HG02840 (cell line): ENCODE results near the gene MRPL36.
"Not testable (repeated sequence)": the region's sequence is repeated elsewhere in the genome, so short reads cannot be mapped to it uniquely, and the experiment has no call there.

Experiments used
- ATAC-seq: cut with Tn5 transposase; IDR thresholded peaks from one replicate; pipeline ENCODE4 v1.9.1; 2021; ENCODE audit warnings: mild to moderate bottlenecking, moderate library complexity, moderate number of reproducible peaks; ENCODE audit not compliant: unreplicated experiment, low FRiP score

MRPL36 gene

DNA sequence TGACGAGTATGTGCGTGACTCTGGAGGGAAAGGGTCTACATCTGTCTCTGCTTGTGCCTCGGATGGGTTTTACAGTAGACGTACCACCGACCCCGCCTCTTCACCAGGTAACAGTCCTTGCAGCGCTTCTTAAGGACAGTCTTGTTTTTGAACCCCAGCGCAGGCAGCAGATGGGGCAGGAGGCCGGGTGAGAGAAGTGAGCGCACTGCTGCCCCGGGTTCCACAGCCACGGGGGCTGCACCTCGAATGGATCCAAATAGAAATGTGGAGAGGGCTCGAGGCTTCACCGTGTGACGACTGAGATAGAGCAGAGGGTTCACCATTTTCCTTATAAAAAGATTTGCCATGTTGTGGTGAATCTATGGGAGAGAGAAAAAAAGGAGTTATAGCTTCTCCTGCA is 1.0 kb downstream of the MRPL36 start:
- ATAC-seq, result not testable (repeated sequence)

DNA sequence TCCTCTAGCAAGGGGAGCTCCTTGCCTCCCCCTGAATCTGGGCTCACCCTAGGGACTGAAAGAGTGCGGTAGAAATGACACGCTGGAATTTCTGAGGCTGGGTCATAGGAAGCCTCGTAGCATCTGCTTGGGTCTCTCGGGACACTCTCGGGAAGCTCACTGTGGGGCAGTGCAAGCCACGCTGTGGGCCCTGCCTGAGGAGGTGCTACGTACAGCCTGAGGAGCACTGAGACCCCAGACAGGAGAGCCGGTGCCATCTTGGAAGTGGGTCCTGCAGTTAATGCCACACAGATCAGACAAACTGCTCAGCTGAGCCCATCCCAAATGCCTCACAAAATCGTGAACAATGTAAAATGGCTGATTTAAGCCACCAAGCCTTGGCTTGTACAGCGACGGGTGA is 1.8 kb downstream of the MRPL36 start:
- ATAC-seq, result no peak

DNA sequence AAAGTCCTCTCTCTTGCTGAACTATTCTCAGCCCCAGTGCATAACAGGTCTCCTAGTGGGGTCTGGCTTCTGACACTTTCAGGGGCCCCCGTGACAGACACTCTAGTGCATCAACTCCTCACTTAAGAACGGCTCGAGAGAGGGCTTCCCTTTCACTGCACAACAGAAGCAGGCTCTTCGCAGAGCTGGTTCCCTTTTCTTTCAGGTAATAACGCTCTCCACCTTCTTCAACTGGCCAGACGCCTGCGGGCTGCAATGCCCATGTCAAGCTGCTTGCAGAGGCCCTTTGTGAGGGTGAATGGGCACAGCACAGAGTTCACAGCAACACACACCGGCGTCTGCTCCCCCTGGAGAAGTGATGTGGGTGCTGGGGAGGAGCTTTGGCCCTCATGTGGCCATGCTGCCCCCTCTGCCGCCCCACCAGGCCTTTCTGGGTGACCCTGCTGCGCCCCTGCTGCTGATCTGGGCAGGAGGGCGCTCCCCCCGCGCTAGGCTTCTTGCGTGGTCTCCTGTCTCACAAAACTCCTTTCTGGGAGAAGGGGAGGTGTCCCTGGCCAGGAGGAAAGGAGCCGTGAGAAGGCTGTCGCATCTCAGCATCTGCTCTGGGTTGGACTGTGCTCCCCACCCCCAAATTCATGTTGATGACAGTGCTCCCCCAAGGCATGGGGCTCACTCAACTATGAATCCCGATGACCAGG is 2.4 kb downstream of the MRPL36 start:
- ATAC-seq, result no peak

DNA sequence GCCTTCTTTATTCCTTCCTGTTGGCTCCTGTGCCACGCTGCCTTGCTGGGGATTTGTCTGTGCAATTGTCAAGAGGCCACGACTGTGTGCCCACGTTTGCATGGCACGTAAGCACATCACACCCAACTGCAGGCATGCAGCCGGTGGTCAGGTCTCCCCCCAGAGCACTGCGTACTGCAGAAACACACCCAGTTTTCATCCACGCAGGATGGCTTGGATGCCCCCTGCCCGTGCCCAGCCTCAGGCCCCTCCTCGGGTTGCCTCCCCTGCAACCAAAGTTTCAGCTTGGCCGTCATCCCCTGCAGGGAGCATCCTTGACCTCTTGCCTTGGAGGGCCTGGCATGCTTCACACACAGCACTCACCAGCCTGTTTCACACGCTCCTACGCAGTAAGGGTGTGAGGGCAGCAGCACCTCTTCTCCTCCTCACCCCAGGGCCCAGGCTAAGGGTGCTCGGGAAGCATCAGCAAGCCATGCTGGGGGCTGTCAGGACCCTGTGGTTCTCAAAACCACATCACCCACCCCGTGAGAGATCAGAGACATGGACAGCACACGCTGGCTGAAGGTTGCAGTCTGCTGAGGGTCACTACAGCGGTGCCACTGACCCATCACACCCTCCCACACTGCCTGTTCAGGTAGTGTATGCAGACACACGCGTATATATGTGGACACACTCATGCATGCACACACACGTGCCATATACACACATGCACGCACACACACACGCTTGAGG is 3.1 kb downstream of the MRPL36 start:
- ATAC-seq, result no peak

DNA sequence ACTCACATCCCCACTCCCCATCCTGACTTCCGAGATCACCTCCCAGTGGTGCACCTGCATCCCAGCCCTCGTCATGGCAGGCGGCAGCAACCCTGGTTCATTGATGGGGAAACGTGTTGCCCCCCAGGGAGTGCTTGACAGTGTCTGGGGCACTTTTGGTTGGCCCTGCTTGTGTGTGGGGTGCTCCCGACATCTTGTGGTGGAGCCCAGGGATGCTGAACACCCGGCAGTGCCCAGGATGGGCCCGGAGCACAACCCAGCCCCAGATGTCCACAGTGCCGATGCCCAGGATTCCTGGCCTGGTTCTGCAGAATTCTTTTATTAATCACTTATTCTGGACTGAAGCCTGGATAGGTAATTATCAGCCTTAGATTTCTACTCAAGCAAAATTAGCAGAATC is 3.7 kb downstream of the MRPL36 start:
- no peak for ATAC-seq

DNA sequence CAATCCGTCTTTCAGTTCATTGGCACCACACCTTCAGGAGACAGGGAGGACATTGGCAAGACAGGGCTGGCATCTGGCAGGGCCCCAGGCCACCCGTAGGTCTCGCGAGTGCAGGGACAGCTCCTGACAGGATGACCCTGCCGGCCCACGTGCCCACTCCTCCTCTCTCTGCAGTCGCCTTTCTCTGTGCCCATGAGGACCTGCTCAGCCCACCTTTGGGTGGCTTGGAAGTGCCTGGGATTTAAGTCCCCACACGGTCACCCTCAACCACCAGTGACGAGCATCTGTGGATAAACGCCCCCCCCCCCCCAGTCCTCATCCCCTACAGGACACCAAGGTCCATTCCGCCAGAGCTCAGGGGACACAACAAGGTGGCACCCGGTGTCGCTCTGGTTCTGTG is 4.1 kb downstream of the MRPL36 start:
- ATAC-seq, result no peak

DNA sequence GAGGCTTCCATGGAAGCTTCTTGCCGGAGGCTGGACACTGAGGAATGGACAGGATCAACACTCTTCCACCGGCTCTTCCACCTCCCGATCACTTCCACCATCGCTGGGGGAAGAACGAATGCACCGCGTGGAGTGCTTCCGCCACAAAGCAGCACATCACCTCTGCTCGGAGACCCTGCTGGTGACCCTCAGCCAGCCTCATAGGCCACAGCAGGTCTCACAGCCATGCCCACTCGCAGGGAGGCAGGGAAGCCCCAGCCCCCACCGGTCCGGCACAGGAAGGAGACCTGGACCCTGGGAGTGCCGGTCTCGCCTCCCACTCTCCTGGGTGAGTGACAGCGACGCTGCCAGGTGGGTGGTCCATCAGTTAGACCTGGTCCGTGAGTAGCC is 4.7 kb downstream of the MRPL36 start:
- no peak for ATAC-seq

DNA sequence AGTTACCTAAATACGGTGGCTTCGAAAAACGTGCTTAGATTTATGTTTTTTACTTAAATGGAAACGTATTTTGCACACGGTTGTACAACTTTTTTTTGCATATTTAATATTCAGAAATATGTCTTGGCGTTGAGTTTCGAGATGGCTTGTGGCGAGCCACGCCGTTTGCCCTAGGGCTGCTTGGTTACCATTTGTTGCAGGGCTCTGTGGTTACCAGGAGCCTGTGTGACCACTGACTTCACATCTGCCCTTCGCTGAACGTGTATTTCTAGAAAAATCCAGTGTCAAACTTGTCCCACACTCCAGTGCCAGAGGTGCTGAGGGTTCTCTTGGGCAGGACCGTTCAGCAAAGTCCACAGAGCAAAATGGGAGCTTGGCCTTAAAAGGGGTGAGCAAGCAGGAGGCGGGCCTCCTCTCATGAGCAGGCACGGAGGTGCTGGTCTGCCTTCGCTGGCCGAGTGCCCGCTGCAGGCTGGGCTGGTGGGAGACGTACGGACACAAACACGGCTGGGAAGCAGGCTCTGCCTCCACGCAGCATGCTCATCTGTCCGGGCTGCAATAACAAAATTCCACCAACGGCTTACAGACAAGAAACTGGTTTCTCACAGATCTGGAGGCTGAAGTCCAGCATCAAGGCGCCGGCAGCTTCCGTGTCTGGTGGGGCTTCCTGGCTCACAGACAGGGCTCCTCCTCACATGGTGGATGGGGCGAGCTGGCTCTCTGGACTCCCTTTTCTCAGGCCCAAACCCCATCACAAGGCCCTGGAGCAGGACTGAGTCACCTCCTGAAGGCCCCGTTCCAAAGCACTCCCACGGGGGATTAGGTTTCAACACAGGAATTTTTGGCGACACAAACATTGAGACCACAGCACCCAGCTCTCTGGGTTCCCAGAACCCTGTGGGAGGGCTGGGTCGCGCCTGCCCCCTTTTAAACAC is 5.4 kb downstream of the MRPL36 start:
- ATAC-seq, result no peak

DNA sequence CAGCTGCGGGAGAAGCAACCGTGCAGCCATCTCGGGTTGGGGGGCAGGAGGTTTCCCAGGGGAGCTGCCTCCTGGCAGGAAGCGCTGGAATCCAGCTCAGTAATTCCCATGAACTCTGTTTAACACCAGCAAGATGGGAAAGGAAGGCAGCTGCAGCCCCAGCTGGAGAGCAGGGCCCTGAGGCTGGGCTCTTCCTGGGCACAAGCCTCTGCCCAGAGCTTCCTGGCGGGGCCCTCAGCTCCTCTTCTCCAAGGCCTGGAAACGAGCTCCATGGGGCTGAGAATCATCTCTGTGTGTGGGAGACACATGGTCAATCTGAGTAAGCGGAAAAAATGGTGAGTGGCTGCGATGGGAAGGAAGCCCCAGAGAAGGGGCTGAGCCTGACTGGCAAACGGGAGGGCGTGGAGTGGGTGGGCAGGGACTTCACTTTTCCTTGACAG is 6.3 kb downstream of the MRPL36 start:
- no peak for ATAC-seq

DNA sequence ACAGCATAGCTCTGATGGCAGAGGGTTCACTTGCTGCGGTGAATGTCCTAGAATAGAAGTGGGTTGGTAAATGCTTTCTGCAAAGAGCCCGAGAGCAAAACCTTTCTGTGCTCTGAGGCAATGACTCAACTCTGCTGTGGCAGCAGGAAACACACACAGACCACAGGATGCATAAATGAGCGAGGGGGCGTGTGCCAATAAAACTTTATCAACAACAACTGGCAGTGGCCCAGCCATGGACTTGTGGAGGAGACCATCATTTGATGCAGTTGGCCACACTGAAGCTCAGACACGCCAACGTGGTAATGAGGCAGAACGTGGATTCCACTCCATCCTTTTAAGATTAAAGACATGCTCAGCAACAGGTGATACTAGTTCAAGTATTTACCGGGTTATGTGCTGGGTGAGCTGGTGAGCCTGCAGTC is 6.8 kb downstream of the MRPL36 start:
- ATAC-seq, result peak; percentile 94

DNA sequence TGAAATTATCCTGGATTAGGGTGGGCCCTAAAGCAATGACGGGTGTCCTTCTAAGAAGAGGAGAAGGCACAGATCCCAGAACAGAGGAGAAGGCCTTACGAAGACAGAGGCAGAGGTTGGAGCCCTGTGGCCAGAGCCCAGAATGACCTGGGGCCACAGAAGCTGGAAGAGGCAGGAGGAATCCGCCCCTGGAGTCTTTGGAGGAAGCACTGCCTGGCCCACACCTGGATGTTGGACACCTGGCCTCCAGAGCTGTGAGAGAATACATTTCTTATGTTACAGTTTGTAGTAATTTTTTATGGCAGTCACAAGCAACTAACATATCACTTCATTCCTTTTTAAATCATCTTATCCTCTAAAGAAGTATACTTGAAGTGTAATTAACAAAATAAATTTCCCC is 8.5 kb downstream of the MRPL36 start:
- ATAC-seq, result no peak

DNA sequence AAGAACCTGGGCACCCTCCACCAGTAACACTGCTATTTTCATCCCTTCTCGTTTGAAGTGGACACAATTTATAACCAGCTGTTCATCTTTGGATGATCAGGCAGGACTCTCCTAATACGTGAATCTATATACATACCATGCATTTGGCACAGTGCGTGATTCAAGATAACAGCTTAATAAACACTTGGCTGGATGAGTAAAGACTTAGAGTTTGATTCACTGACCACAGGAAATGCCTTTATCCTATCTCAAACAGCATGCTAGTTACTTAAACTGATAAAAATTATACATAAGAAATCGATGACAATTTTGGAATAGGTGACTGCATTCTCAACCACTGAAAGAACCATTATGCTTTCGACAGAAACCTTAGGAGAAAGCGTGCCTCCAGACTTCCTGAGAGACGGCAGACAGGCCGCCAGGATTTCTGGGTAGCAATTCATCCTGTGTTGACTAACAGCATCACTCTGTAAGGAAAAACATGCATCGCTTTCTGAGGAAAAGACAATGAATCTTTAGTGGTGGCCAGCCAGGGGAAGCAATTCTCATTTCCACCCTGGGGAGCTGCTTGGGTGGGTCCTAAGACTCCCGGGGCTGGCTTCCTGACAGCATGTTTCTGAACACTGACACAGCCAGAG is 9.7 kb downstream of the MRPL36 start:
- no peak for ATAC-seq

DNA sequence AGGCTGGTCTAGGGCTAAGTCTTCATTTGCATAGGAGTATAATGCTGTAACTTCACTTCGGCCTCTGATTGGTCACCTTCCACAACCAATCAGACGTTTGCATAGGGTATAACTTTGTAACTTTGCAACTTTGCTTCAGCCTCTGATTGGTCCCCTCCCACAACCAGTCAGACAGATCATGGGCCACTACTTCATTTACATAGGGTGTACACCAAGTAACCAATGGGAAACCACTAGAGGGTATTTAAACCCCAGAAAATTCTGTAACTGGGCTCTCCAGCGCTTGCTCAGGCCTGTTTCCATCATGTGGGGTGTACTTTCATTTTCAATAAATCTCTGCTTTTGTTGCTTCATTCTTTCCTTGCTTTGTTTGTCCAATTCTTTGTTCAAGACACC is 10.2 kb downstream of the MRPL36 start:
- ATAC-seq, result not testable (repeated sequence)

DNA sequence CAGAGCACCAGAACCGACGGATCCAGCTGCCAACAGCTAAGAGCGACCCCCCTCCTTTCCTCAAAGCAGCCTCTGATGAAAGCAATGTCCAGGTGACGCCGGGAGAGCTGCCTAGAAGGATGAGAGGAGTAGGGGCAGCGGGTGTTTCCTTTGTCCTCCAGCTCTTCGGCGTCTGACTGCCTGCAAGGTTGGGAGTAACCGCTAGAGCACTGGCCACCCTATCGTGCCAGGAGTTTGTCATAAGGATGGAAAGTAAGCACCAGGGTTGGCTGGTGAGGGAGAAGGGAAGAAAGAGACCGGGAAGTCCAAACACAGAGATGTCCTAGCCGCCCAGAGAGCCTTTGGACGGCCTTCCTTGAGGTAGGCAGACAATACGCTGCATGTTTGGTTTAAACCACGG is 10.8 kb downstream of the MRPL36 start:
- no peak for ATAC-seq

DNA sequence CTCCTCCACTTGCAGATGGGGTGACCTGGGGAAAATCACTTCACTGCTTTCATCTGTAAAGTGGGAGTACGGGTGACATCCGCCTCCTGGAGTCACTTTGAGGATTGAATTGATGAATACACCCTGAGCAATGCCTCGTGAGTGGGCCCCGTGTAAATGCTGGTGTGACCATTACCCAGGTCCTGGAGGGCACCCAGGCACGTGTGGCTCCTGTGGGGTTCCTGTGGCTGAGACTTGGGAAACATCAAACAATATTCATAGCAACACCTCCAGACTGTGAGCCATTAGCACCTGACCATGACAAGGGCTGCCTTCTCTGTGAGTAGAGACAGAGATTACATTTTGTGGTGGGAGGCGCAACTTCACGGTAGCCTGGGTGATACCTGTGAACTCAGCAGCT is 11.4 kb downstream of the MRPL36 start:
- no peak for ATAC-seq

DNA sequence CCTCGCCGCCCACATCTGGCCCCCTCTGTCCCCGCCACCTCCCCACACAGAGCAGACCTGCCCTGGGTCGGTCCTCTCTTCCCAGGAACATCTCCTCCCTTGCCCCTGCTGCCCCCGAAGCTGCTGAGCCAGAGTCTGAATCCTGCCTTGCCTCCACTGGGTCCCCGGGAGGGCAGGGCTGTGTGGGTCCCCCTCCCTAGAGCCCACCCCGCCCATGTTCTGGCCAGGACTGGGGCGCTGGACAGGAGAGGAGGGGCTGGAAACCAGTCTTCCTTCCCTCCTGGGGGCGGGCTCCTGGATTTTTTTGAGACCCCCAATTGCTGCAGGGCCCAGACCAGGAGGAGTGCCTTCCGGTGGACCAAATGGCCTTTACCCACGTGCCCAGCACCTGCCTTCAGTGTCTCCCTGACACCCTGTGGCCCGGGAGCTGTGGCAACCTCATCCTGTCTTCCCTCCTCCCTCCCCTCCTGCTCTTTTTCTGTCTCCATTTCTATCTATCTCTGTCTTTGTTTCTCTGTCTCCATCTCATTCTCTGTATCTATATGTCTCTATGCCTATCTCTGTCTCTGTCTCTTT is 12.1 kb downstream of the MRPL36 start:
- no peak for ATAC-seq

DNA sequence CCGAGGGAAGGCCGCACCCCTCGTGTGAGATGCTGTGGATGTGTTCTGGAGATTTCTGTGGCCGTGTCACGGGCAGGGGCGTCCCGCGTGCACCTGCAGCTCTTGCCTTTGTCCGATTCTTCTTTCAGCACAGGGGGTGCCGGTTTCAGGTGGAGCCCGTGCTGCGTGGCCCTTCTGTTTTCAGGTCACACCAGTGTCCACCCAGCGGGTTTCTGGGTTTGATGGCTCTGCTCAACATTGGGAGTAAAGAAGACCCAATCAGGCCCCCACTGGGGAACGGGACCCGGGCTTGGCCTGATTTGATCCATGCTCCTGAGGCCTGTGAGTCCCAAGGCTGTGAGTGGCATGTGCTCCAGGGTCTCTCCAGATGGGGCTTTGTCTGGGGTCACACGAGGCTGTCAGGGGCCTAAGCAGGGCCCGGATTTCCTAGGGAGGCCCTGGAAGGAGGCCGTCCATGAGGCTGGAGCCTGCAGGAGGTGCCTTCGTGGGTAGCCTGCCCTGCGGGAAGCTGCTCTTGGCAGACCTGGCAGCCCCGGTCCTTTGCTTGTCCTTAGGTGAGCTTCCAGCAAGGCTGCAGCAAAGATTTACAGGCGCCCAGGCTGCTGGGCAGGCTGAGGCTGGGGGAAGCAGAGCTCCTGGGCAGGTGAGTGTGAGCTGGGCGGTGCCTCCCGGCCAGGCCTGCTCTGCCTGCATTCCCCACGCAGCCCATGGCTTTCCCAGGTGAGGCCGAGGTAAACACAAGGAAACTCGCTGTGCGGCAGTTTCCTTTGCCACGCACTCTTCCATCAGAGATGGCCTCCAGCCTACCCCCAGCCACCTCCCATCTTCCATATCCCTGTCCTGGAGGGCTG is 12.8 kb downstream of the MRPL36 start:
- ATAC-seq, result no peak

DNA sequence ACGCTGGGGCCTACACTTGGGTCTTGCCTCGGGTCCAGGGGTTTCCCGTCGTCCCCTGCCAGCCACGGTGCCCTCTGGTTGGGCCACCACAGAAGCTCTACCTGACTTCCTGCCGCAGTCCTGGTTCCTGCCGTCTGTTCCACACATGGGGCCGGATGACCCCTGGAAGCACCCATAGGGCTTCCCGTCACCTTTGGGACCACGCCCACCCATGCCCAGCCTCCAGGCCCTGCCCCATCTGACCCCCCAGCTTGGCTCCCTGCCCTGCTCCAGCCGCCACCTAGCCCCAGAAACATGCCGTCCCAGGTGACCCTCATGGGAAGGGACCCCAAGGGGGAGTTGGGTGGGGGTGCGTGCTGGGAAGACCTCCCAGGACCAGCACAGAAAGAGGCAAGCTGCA is 13.7 kb downstream of the MRPL36 start:
- no peak for ATAC-seq

DNA sequence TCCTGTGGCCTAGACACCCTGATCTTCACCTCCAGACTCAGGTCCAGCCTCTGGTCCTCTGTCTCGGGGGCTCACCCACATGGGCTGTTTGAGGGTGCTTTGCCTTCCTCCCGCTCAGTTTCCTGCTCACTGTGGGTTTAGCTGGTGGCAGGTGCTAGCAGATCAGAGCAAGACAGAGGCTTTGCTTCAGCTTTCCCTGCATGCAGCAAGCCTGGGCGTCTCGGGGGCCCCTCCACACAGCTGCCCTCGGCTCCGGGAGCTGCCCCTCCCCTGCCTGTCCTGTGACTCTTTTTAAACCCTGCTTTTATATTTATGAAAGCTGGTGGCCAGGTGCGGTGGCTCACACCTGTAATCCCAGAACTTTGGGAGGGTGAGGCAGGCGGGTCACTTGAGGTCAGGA is 14.6 kb downstream of the MRPL36 start:
- ATAC-seq, result no peak
